SK-N-SH treated with all-trans-retinoic acid at 6 μM for 48 hours (cell line): Measurements from ENCODE around the gene CDHR3.

ENCODE experiments used
- ATAC-seq: fragments of 200-7000 bp; cut with Tn5 transposase; 3 replicates; pipeline ENCODE4 v1.9.1; 2020; ENCODE audit warnings: mild to moderate bottlenecking, moderate library complexity
- ARNTL ChIP-seq: fragments of 450-650 bp; formaldehyde crosslinking; IDR thresholded peaks from 2 replicates; pipeline ENCODE4 v1.5.0; 2020; ENCODE audit warnings: low read depth, mild to moderate bottlenecking, moderate library complexity, borderline replicate concordance
- BACH2 ChIP-seq: fragments of 250-450 bp; sonication (Bioruptor Pico); IDR thresholded peaks from 2 replicates; pipeline ENCODE4 v1.9.0; 2021; ENCODE audit warnings: mild to moderate bottlenecking, borderline replicate concordance
- CREB5 ChIP-seq: fragments of 250-450 bp; sonication (Bioruptor Pico); IDR thresholded peaks from 2 replicates; pipeline ENCODE4 v1.5.1; 2020; ENCODE audit warnings: low read depth, mild to moderate bottlenecking, moderate library complexity
- CSDC2 ChIP-seq: fragments of 250-450 bp; sonication (Bioruptor Pico); IDR thresholded peaks from 2 replicates; pipeline ENCODE4 v1.5.0; 2020; ENCODE audit warnings: mild to moderate bottlenecking, moderate library complexity
- CSRNP3 ChIP-seq: fragments of 250-450 bp; sonication (Bioruptor Pico); IDR thresholded peaks from 2 replicates; pipeline ENCODE4 v1.5.1; 2021; ENCODE audit warnings: mild to moderate bottlenecking, moderate library complexity
- ESRRG ChIP-seq: fragments of 250-450 bp; sonication (Bioruptor Pico); IDR thresholded peaks from 2 replicates; pipeline ENCODE4 v1.6.1; 2021; ENCODE audit warnings: mild to moderate bottlenecking
- GLIS3 ChIP-seq: fragments of 250-450 bp; sonication (Bioruptor Pico); IDR thresholded peaks from 2 replicates; pipeline ENCODE4 v1.5.0; 2020; ENCODE audit warnings: mild to moderate bottlenecking, moderate library complexity
- ISL1 ChIP-seq: fragments of 250-450 bp; sonication (Bioruptor Pico); IDR thresholded peaks from 2 replicates; pipeline ENCODE4 v2.1.2; 2022; ENCODE audit warnings: mild to moderate bottlenecking, moderate library complexity
- OSR1 ChIP-seq: fragments of 250-450 bp; sonication (Bioruptor Pico); IDR thresholded peaks from 2 replicates; pipeline ENCODE4 v1.8.0; 2022; ENCODE audit warnings: moderate library complexity, mild to moderate bottlenecking, inconsistent platforms
- PATZ1 ChIP-seq: fragments of 250-450 bp; sonication (Bioruptor Pico); IDR thresholded peaks from 2 replicates; pipeline ENCODE4 v1.8.0; 2020; ENCODE audit warnings: mild to moderate bottlenecking, moderate library complexity, borderline replicate concordance
- POU6F1 ChIP-seq: fragments of 250-450 bp; sonication (Bioruptor Pico); IDR thresholded peaks from 2 replicates; pipeline ENCODE4 v1.8.0; 2021; ENCODE audit warnings: low read depth, mild to moderate bottlenecking, moderate library complexity, borderline replicate concordance
- PPARA ChIP-seq: fragments of 250-450 bp; sonication (Bioruptor Pico); IDR thresholded peaks from 2 replicates; pipeline ENCODE4 v1.5.0; 2020; ENCODE audit warnings: mild to moderate bottlenecking, borderline replicate concordance
- RARB ChIP-seq: fragments of 250-450 bp; sonication (Bioruptor Pico); IDR thresholded peaks from 2 replicates; pipeline ENCODE4 v1.8.0; 2021; ENCODE audit warnings: mild to moderate bottlenecking, moderate library complexity
- SNAI2 ChIP-seq: fragments of 250-450 bp; sonication (Bioruptor Pico); IDR thresholded peaks from 2 replicates; pipeline ENCODE4 v1.5.0; 2020; ENCODE audit warnings: mild to moderate bottlenecking, moderate library complexity
- TCF4 ChIP-seq: fragments of 250-450 bp; sonication (Bioruptor Pico); IDR thresholded peaks from 2 replicates; pipeline ENCODE4 v1.8.0; 2021; ENCODE audit warnings: mild to moderate bottlenecking, moderate library complexity, borderline replicate concordance
- TOX ChIP-seq: fragments of 250-450 bp; sonication (Bioruptor Pico); IDR thresholded peaks from 2 replicates; pipeline ENCODE4 v1.8.0; 2021; ENCODE audit warnings: mild to moderate bottlenecking, moderate library complexity, borderline replicate concordance
- ZC3H10 ChIP-seq: fragments of 250-450 bp; sonication (Bioruptor Pico); IDR thresholded peaks from 2 replicates; pipeline ENCODE4 v1.5.1; 2021; ENCODE audit warnings: mild to moderate bottlenecking, moderate library complexity
- ZFP3 ChIP-seq: fragments of 250-450 bp; sonication (Bioruptor Pico); IDR thresholded peaks from 2 replicates; pipeline ENCODE4 v1.5.0; 2020; ENCODE audit warnings: mild to moderate bottlenecking, moderate library complexity
- ZFP30 ChIP-seq: fragments of 450-650 bp; formaldehyde crosslinking; IDR thresholded peaks from 2 replicates; pipeline ENCODE4 v1.5.0; 2022; ENCODE audit warnings: mild to moderate bottlenecking, moderate library complexity
- ZNF565 ChIP-seq: fragments of 450-650 bp; formaldehyde crosslinking; conservative IDR thresholded peaks from 2 replicates; pipeline ENCODE4 v1.5.0; 2020; ENCODE audit warnings: low read depth, mild to moderate bottlenecking, moderate library complexity
- ZNF70 ChIP-seq: fragments of 450-650 bp; formaldehyde crosslinking; IDR thresholded peaks from 2 replicates; pipeline ENCODE4 v1.5.0; 2020; ENCODE audit warnings: mild to moderate bottlenecking, moderate library complexity
- ZNF8 ChIP-seq: fragments of 450-650 bp; formaldehyde crosslinking; IDR thresholded peaks from 2 replicates; pipeline ENCODE4 v1.5.0; 2020; ENCODE audit warnings: mild to moderate bottlenecking, moderate library complexity
- TF ChIP-seq, protein P1 (sequence below): fragments of 250-450 bp; sonication (Bioruptor Pico); IDR thresholded peaks from 2 replicates; pipeline ENCODE4 v1.5.0; 2020; ENCODE audit warnings: mild to moderate bottlenecking, moderate library complexity

Gene CDHR3

GRCh38 chr7:106050746-106051117 lies 87.7 kb downstream of the CDHR3 start:
- peak; percentile 71 for ATAC-seq
- no peak for TF ChIP-seq CSDC2
- TF ChIP-seq CREB5 (CRISPR knock-in tag): no peak
- TF ChIP-seq TOX (CRISPR knock-in tag): no peak
- no peak for TF ChIP-seq TCF4 (CRISPR knock-in tag)
- no peak for TF ChIP-seq ZNF70 (CRISPR knock-in tag)
- TF ChIP-seq ZC3H10 (CRISPR knock-in tag): no peak
- TF ChIP-seq ZNF565 (CRISPR knock-in tag): no peak
- TF ChIP-seq ZFP3 (CRISPR knock-in tag): no peak

GRCh38 chr7:106052681-106053080 lies 89.6 kb downstream of the CDHR3 start:
- ATAC-seq: no peak

GRCh38 chr7:106053109-106053508 lies 90.0 kb downstream of the CDHR3 start:
- TF ChIP-seq CSDC2 (no peak), ISL1 (no peak), CREB5 (CRISPR knock-in tag) (no peak), GLIS3 (CRISPR knock-in tag) (no peak), ZC3H10 (CRISPR knock-in tag) (no peak), ESRRG (no peak), ZFP30 (CRISPR knock-in tag) (no peak), PPARA (CRISPR knock-in tag) (no peak), OSR1 (CRISPR knock-in tag) (no peak), ZNF565 (CRISPR knock-in tag) (no peak), SNAI2 (CRISPR knock-in tag) (no peak), ARNTL (no peak), ZNF8 (CRISPR knock-in tag) (no peak), ZNF70 (CRISPR knock-in tag) (no peak)
- TF ChIP-seq, protein P1, sequence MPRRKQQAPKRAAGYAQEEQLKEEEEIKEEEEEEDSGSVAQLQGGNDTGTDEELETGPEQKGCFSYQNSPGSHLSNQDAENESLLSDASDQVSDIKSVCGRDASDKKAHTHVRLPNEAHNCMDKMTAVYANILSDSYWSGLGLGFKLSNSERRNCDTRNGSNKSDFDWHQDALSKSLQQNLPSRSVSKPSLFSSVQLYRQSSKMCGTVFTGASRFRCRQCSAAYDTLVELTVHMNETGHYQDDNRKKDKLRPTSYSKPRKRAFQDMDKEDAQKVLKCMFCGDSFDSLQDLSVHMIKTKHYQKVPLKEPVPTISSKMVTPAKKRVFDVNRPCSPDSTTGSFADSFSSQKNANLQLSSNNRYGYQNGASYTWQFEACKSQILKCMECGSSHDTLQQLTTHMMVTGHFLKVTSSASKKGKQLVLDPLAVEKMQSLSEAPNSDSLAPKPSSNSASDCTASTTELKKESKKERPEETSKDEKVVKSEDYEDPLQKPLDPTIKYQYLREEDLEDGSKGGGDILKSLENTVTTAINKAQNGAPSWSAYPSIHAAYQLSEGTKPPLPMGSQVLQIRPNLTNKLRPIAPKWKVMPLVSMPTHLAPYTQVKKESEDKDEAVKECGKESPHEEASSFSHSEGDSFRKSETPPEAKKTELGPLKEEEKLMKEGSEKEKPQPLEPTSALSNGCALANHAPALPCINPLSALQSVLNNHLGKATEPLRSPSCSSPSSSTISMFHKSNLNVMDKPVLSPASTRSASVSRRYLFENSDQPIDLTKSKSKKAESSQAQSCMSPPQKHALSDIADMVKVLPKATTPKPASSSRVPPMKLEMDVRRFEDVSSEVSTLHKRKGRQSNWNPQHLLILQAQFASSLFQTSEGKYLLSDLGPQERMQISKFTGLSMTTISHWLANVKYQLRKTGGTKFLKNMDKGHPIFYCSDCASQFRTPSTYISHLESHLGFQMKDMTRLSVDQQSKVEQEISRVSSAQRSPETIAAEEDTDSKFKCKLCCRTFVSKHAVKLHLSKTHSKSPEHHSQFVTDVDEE (CRISPR knock-in tag): no peak
- TF ChIP-seq, all 23 proteins: peak for 0
- 0 out of 3 replicates have a peak, but pooled peaks have one; percentile 8 for ATAC-seq

More at GRCh38 chr7:106052681-106053080, 89.6 kb downstream of the CDHR3 start:
- TF ChIP-seq PATZ1 (CRISPR knock-in tag): no peak
- no peak for TF ChIP-seq ZNF70 (CRISPR knock-in tag)

GRCh38 chr7:106054156-106054910 lies 91.3 kb downstream of the CDHR3 start:
- no peak for TF ChIP-seq OSR1 (CRISPR knock-in tag)
- TF ChIP-seq GLIS3 (CRISPR knock-in tag): no peak
- no peak for TF ChIP-seq PATZ1 (CRISPR knock-in tag)
- no peak for TF ChIP-seq BACH2
- no peak for TF ChIP-seq TOX (CRISPR knock-in tag)
- TF ChIP-seq POU6F1 (CRISPR knock-in tag): no peak
- no peak for TF ChIP-seq ESRRG
- TF ChIP-seq ISL1: no peak
- no peak for TF ChIP-seq CSRNP3 (CRISPR knock-in tag)
- TF ChIP-seq RARB (CRISPR knock-in tag): no peak
- no peak for TF ChIP-seq ZFP3 (CRISPR knock-in tag)
- ATAC-seq: no peak
